Mesendoderm (in vitro differentiated cells): ENCODE measurements around the gene TM9SF4.

Experiments used
- DNase-seq: peaks from one replicate; pipeline ENCODE4 v3.0.0; 2013
- H2AK5ac ChIP-seq: 2 replicates; pipeline ENCODE4 v1.6.1; 2013; ENCODE audit warnings: low read length, inconsistent platforms
- H2BK120ac ChIP-seq: 2 replicates; pipeline ENCODE4 v1.6.1; 2013; ENCODE audit warnings: low read depth, mild to moderate bottlenecking, low read length, moderate library complexity, mixed read lengths
- H2BK15ac ChIP-seq: replicated peaks from 2 replicates; pipeline ENCODE4 v1.6.1; 2013; ENCODE audit warnings: low read depth, mild to moderate bottlenecking, moderate library complexity
- H2BK5ac ChIP-seq: 2 replicates; pipeline ENCODE4 v1.6.1; 2013; ENCODE audit warnings: low read length, inconsistent platforms
- H3K18ac ChIP-seq: 2 replicates; pipeline ENCODE4 v1.6.1; 2013; ENCODE audit warnings: mild to moderate bottlenecking, low read length, mixed read lengths
- H3K23ac ChIP-seq: one replicate; pipeline ENCODE4 v1.6.1; 2013; ENCODE audit warnings: low read length
- H3K27ac ChIP-seq: 2 replicates; pipeline ENCODE4 v1.5.1; 2013; ENCODE audit warnings: low read depth, mild to moderate bottlenecking, inconsistent platforms, low read length, moderate library complexity
- H3K27me3 ChIP-seq: 2 replicates; pipeline ENCODE4 v1.6.1; 2013; ENCODE audit warnings: low read length, control low read depth, mild to moderate bottlenecking, inconsistent platforms; ENCODE audit not compliant: insufficient read depth, poor library complexity
- H3K36me3 ChIP-seq: 2 replicates; pipeline ENCODE4 v1.6.1; 2013; ENCODE audit warnings: low read length, inconsistent platforms; ENCODE audit not compliant: control insufficient read depth, insufficient read depth
- H3K4ac ChIP-seq: one replicate; pipeline ENCODE4 v1.6.1; 2013; ENCODE audit warnings: low read depth, mild to moderate bottlenecking, low read length, moderate library complexity
- H3K4me1 ChIP-seq: 2 replicates; pipeline ENCODE4 v1.6.1; 2013; ENCODE audit warnings: low read depth, low read length, inconsistent platforms; ENCODE audit not compliant: control insufficient read depth
- H3K4me2 ChIP-seq: 2 replicates; pipeline ENCODE4 v1.6.1; 2013; ENCODE audit warnings: low read length
- H3K4me3 ChIP-seq: 2 replicates; pipeline ENCODE4 v1.5.1; 2013; ENCODE audit warnings: mild to moderate bottlenecking, low read length
- H3K56ac ChIP-seq: one replicate; pipeline ENCODE4 v1.6.1; 2013; ENCODE audit warnings: low read length
- H3K79me1 ChIP-seq: 2 replicates; pipeline ENCODE4 v1.6.1; 2013; ENCODE audit warnings: low read length, inconsistent platforms
- H3K79me2 ChIP-seq: 2 replicates; pipeline ENCODE4 v1.6.1; 2013; ENCODE audit warnings: mild to moderate bottlenecking, low read length; ENCODE audit not compliant: control insufficient read depth, insufficient read depth
- H3K9ac ChIP-seq: 2 replicates; pipeline ENCODE4 v1.6.1; 2013; ENCODE audit warnings: low read length, inconsistent platforms
- H4K5ac ChIP-seq: one replicate; pipeline ENCODE4 v1.6.1; 2013; ENCODE audit warnings: low read length
- H4K8ac ChIP-seq: one replicate; pipeline ENCODE4 v1.6.1; 2013; ENCODE audit warnings: low read depth, mild to moderate bottlenecking, control low read depth, low read length, moderate library complexity
- WGBS: extraction: QIAGEN DNeasy Blood & Tissue Kit; methylation state at CpG from one replicate; pipeline ENCODE4 v1.1.7; 2013; ENCODE audit warnings: low lambda C conversion rate, missing lambda C conversion rate; ENCODE audit not compliant: insufficient coverage; ENCODE audit errors: extremely low coverage; 5-methylcytosine and 5-hydroxymethylcytosine counted together

TM9SF4 gene

GRCh38 chr20:32183947-32184635 is 74.6 kb downstream of the TM9SF4 start:
- peaks cover 3% of the 10 kb centered on the region for H3K79me1 ChIP-seq
- no peak overlapping the region for H3K23ac ChIP-seq
- H3K27me3 ChIP-seq: no peaks in the 10 kb centered on the region
- H3K27ac ChIP-seq: no peak overlapping the region
- no peak overlapping the region for H4K8ac ChIP-seq
- H2BK5ac ChIP-seq: no peak overlapping the region
- H3K4me3 ChIP-seq: no peak overlapping the region
- DNase-seq: no peak
- H3K4me2 ChIP-seq: no peak overlapping the region
- H3K56ac ChIP-seq: no peak overlapping the region
- no peak overlapping the region for H3K4ac ChIP-seq
- H4K5ac ChIP-seq: no peak overlapping the region
- H2BK15ac ChIP-seq: no peak overlapping the region
- no peak overlapping the region for H2BK120ac ChIP-seq
- no CpG with 5 or more reads among the region's 4 CpGs for WGBS
- no peaks in the 10 kb centered on the region for H3K4me1 ChIP-seq
- H3K9ac ChIP-seq: no peak overlapping the region
- H3K18ac ChIP-seq: no peak overlapping the region
- H3K36me3 ChIP-seq: no peaks in the 10 kb centered on the region
- H2AK5ac ChIP-seq: no peak overlapping the region
- H3K79me2 ChIP-seq: no peaks in the 10 kb centered on the region

GRCh38 chr20:32184961-32185603 is 75.6 kb downstream of the TM9SF4 start:
- H3K4me2 ChIP-seq: no peak overlapping the region
- no peak overlapping the region for H2BK120ac ChIP-seq
- H3K56ac ChIP-seq: no peak overlapping the region
- no peaks in the 10 kb centered on the region for H3K27me3 ChIP-seq
- H4K5ac ChIP-seq: no peak overlapping the region
- peaks cover 3% of the 10 kb centered on the region for H3K79me2 ChIP-seq
- no peak overlapping the region for H2AK5ac ChIP-seq
- no peak overlapping the region for H2BK15ac ChIP-seq
- peaks cover 8% of the 10 kb centered on the region for H3K79me1 ChIP-seq
- H3K36me3 ChIP-seq: no peaks in the 10 kb centered on the region
- H3K18ac ChIP-seq: no peak overlapping the region
- no peak overlapping the region for H3K27ac ChIP-seq
- H3K23ac ChIP-seq: no peak overlapping the region
- H3K4me3 ChIP-seq: no peak overlapping the region
- no peak overlapping the region for H4K8ac ChIP-seq
- no peak overlapping the region for H3K4ac ChIP-seq
- no CpG with 5 or more reads among the region's 10 CpGs for WGBS
- H2BK5ac ChIP-seq: no peak overlapping the region
- DNase-seq: no peak
- no peak overlapping the region for H3K9ac ChIP-seq
- peaks cover 3% of the 10 kb centered on the region for H3K4me1 ChIP-seq

- no peak overlapping the region for H2AK5ac ChIP-seq
- no peak overlapping the region for H3K18ac ChIP-seq
- no peak overlapping the region for H2BK15ac ChIP-seq
- no peak overlapping the region for H4K5ac ChIP-seq
- no peaks in the 10 kb centered on the region for H3K27me3 ChIP-seq
- no peak overlapping the region for H3K56ac ChIP-seq
- no peak overlapping the region for H3K4me3 ChIP-seq
- peaks cover 8% of the 10 kb centered on the region for H3K79me1 ChIP-seq
- H3K9ac ChIP-seq: no peak overlapping the region
- H3K27ac ChIP-seq: no peak overlapping the region
- no peak for DNase-seq
- H3K23ac ChIP-seq: no peak overlapping the region
- peaks cover 3% of the 10 kb centered on the region for H3K4me1 ChIP-seq
- no peak overlapping the region for H2BK120ac ChIP-seq
- no peak overlapping the region for H3K4me2 ChIP-seq
- H2BK5ac ChIP-seq: no peak overlapping the region
- H3K79me2 ChIP-seq: peaks cover 3% of the 10 kb centered on the region
- H4K8ac ChIP-seq: no peak overlapping the region
- no peaks in the 10 kb centered on the region for H3K36me3 ChIP-seq
- no CpG with 5 or more reads among the region's 1 CpG for whole genome bisulfite sequencing
- H3K4ac ChIP-seq: no peak overlapping the region
Measured at GRCh38 chr20:32186506-32186905, 77.0 kb downstream of the TM9SF4 start.

GRCh38 chr20:32188376-32189122 is 79.0 kb downstream of the TM9SF4 start:
- no peak overlapping the region for H2BK15ac ChIP-seq
- peaks cover 3% of the 10 kb centered on the region for H3K4me1 ChIP-seq
- no peak overlapping the region for H4K8ac ChIP-seq
- H2BK120ac ChIP-seq: no peak overlapping the region
- no peaks in the 10 kb centered on the region for H3K27me3 ChIP-seq
- H2BK5ac ChIP-seq: no peak overlapping the region
- H3K56ac ChIP-seq: no peak overlapping the region
- H3K4me2 ChIP-seq: no peak overlapping the region
- no peaks in the 10 kb centered on the region for H3K36me3 ChIP-seq
- no peak overlapping the region for H3K27ac ChIP-seq
- no peak overlapping the region for H3K4ac ChIP-seq
- H3K9ac ChIP-seq: no peak overlapping the region
- WGBS: no CpG with 5 or more reads among the region's 17 CpGs
- H3K23ac ChIP-seq: no peak overlapping the region
- H3K79me2 ChIP-seq: peaks cover 3% of the 10 kb centered on the region
- H3K4me3 ChIP-seq: no peak overlapping the region
- H4K5ac ChIP-seq: no peak overlapping the region
- peaks cover 8% of the 10 kb centered on the region for H3K79me1 ChIP-seq
- no peak overlapping the region for H2AK5ac ChIP-seq
- DNase-seq: no peak
- H3K18ac ChIP-seq: no peak overlapping the region

- WGBS: no CpG with 5 or more reads among the region's 9 CpGs
- peak overlapping the region; percentile 94 for H3K9ac ChIP-seq
- no peak overlapping the region for H2BK5ac ChIP-seq
- H3K18ac ChIP-seq: no peak overlapping the region
- peak overlapping the region; percentile 91 for H3K56ac ChIP-seq
- no peak overlapping the region for H2AK5ac ChIP-seq
- H3K36me3 ChIP-seq: no peaks in the 10 kb centered on the region
- H3K4ac ChIP-seq: no peak overlapping the region
- no peaks in the 10 kb centered on the region for H3K27me3 ChIP-seq
- peaks cover 3% of the 10 kb centered on the region for H3K4me1 ChIP-seq
- no peak overlapping the region for H3K23ac ChIP-seq
- H4K8ac ChIP-seq: no peak overlapping the region
- DNase-seq: no peak
- no peak overlapping the region for H2BK120ac ChIP-seq
- no peak overlapping the region for H3K4me3 ChIP-seq
- H3K79me1 ChIP-seq: peaks cover 8% of the 10 kb centered on the region
- peaks cover 3% of the 10 kb centered on the region for H3K79me2 ChIP-seq
- no peak overlapping the region for H3K27ac ChIP-seq
- no peak overlapping the region for H4K5ac ChIP-seq
- H2BK15ac ChIP-seq: no peak overlapping the region
- H3K4me2 ChIP-seq: peak overlapping the region; percentile 42
Measured at GRCh38 chr20:32189123-32189410, 79.6 kb downstream of the TM9SF4 start.
